ENCODE results near the gene ASB17.
A peak's percentile ranks its signal among the peaks of the same experiment; 100 is the strongest.

The ASB17 gene

DNA sequence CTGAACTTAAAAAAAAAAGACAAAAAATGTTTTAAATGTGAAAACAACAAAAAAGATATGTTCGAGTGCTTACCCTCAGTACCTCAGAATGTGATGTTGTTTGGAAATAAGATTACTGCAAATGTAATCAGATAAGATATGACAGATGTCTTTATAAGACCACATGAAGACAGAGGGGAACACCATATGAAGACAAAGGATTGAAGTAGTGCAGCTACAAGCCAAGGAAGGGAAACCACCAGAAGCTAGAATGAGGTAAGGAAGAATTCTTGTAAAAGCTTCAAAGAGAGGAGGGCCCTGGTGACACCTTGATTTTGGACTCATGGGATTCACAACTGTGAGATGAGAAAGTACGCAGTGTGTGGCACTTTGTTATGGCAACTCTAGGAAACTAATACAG is 15.4 kb downstream of the ASB17 start:
- TF ChIP-seq EZH2phosphoT487 (conservative IDR thresholded peaks at IDR 0.05; ENCODE audit: low read length) (no peak), CTCF (IDR thresholded peaks at IDR 0.05; ENCODE audit: insufficient read depth, low read length, poor library complexity, severe bottlenecking) (no peak)
- Histone ChIP-seq H3K4me2 (ENCODE audit: low read depth, low read length, poor library complexity, severe bottlenecking) (no peak overlapping the region), H4K20me1 (ENCODE audit: low read depth, low read length) (no peaks in the 10 kb centered on the region), H3K36me3 (ENCODE audit: low read length) (no peaks in the 10 kb centered on the region), H3F3A (ENCODE audit: insufficient read depth) (no peaks in the 10 kb centered on the region), H3K9ac (ENCODE audit: low read length) (no peak overlapping the region), H3K27me3 (ENCODE audit: low read length) (no peaks in the 10 kb centered on the region), H2AFZ (ENCODE audit: low read depth, low read length, severe bottlenecking) (no peak overlapping the region), H3K4me3 (ENCODE audit: insufficient read depth, low read length, poor library complexity, severe bottlenecking) (no peak overlapping the region), H3K27ac (ENCODE audit: low read depth, low read length) (no peak overlapping the region), H3K79me2 (ENCODE audit: insufficient read depth, low read length) (no peaks in the 10 kb centered on the region), H3K9me2 (replicated peaks; ENCODE audit: insufficient read depth, low read length) (no peaks in the 10 kb centered on the region), H3K9me3 (ENCODE audit: insufficient read depth, low read length) (no peaks in the 10 kb centered on the region)

- Histone ChIP-seq H3K9ac (ENCODE audit: low read length) (no peak overlapping the region), H3K4me3 (ENCODE audit: insufficient read depth, low read length, poor library complexity, severe bottlenecking) (no peak overlapping the region), H3K27me3 (ENCODE audit: low read length) (no peaks in the 10 kb centered on the region), H3K36me3 (ENCODE audit: low read length) (no peaks in the 10 kb centered on the region), H3F3A (ENCODE audit: insufficient read depth) (no peaks in the 10 kb centered on the region), H3K9me3 (ENCODE audit: insufficient read depth, low read length) (no peaks in the 10 kb centered on the region), H3K27ac (ENCODE audit: low read depth, low read length) (no peak overlapping the region), H3K79me2 (ENCODE audit: insufficient read depth, low read length) (no peaks in the 10 kb centered on the region), H3K9me2 (replicated peaks; ENCODE audit: insufficient read depth, low read length) (no peaks in the 10 kb centered on the region), H2AFZ (ENCODE audit: low read depth, low read length, severe bottlenecking) (no peak overlapping the region), H3K4me2 (ENCODE audit: low read depth, low read length, poor library complexity, severe bottlenecking) (no peak overlapping the region), H4K20me1 (ENCODE audit: low read depth, low read length) (no peaks in the 10 kb centered on the region)
- TF ChIP-seq EZH2phosphoT487 (conservative IDR thresholded peaks at IDR 0.05; ENCODE audit: low read length) (no peak), CTCF (IDR thresholded peaks at IDR 0.05; ENCODE audit: insufficient read depth, low read length, poor library complexity, severe bottlenecking) (peak; percentile 16)
These were observed 23.5 kb downstream of the ASB17 start for GRCh38 chr1:75908717-75909152.

DNA sequence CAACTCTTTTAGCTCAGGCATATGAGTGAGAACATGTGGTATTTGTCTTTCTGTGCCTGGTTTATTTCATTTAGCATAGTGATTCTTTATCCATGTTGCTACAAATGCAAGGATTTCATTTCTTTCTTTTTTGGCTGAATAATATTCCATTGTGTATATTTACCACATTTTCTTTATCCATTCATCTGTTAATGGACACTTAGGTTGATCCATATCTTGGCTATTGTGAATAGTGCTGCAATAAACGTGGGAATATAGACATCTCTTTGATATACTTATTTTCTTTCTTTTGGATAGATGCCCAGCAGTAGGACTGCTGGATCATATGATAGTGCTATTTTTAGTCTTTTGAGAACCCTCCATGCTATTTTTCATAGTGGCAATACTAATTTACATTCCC is 30.8 kb downstream of the ASB17 start:
- H3K9me3 ChIP-seq (ENCODE audit: insufficient read depth, low read length) = no peaks in the 10 kb centered on the region
- H3K4me3 ChIP-seq (ENCODE audit: insufficient read depth, low read length, poor library complexity, severe bottlenecking) = no peak overlapping the region
- H3K36me3 ChIP-seq (ENCODE audit: low read length) = no peaks in the 10 kb centered on the region
- no peaks in the 10 kb centered on the region for H3K9me2 ChIP-seq (replicated peaks; ENCODE audit: insufficient read depth, low read length)
- no peaks in the 10 kb centered on the region for H4K20me1 ChIP-seq (ENCODE audit: low read depth, low read length)
- no peak overlapping the region for H3K9ac ChIP-seq (ENCODE audit: low read length)
- no peak overlapping the region for H3K27ac ChIP-seq (ENCODE audit: low read depth, low read length)
- no peak for TF ChIP-seq EZH2phosphoT487 (conservative IDR thresholded peaks at IDR 0.05; ENCODE audit: low read length)
- TF ChIP-seq CTCF (IDR thresholded peaks at IDR 0.05; ENCODE audit: insufficient read depth, low read length, poor library complexity, severe bottlenecking) = no peak
- H3F3A ChIP-seq (ENCODE audit: insufficient read depth) = no peaks in the 10 kb centered on the region
- H3K79me2 ChIP-seq (ENCODE audit: insufficient read depth, low read length) = no peaks in the 10 kb centered on the region
- no peak overlapping the region for H3K4me2 ChIP-seq (ENCODE audit: low read depth, low read length, poor library complexity, severe bottlenecking)
- H3K27me3 ChIP-seq (ENCODE audit: low read length) = no peaks in the 10 kb centered on the region
- no peak overlapping the region for H2AFZ ChIP-seq (ENCODE audit: low read depth, low read length, severe bottlenecking)

All from SU-DHL-6 (cell line).